DLD1 (cell line): ENCODE results near the gene TMEM202.
"Not testable (repeated sequence)": the region's sequence is repeated elsewhere in the genome, so short reads cannot be mapped to it uniquely, and the experiment has no call there.

Source experiments
- in situ Hi-C: cut with HindIII; loops from 2 replicates; pipeline ENCODE4 v1.10.0; 2017; ENCODE audit warnings: low sequenced_read_pairs

Gene TMEM202

GRCh38 chr15:72398648-72399047, 543 bp downstream of the TMEM202 start:
- in situ Hi-C loops = no loop called here

GRCh38 chr15:72402726-72403125, 4.6 kb downstream of the TMEM202 start:
- in situ Hi-C loops = no loop called here

DNA sequence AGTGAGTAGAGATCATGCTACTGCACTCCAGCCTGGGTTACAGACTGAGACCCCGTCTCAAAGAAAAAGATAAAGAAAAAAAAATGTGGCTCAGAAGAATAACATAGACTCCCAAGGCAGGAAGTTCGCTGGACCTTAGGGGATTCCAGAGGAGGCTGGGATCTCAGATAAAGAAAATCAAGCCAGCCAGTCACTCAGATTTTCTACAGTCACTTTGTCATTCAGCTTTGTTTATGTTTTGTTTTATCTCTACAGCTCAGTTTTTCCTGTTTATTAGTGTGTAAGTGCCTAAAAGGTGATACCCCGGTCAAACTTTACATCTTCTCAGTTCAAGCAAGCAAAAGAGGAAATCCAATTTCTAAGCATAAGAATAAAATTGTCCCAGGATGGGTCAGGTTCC, 6.3 kb downstream of the TMEM202 start:
- in situ Hi-C loops = no loop called here

- in situ Hi-C loops = no loop called here
These were observed 6.7 kb downstream of the TMEM202 start for GRCh38 chr15:72404841-72405240.

GRCh38 chr15:72406936-72407335, 8.8 kb downstream of the TMEM202 start:
- in situ Hi-C loops = no loop called here

- in situ Hi-C loops = no loop called here
These were observed 13.0 kb downstream of the TMEM202 start for GRCh38 chr15:72411111-72411510.

- in situ Hi-C loops = no loop called here
These were observed 13.4 kb downstream of the TMEM202 start for GRCh38 chr15:72411544-72411943.

GRCh38 chr15:72413337-72413736, 15.2 kb downstream of the TMEM202 start:
- in situ Hi-C loops = not testable (repeated sequence)

- in situ Hi-C loops = no loop called here
These were observed 17.2 kb downstream of the TMEM202 start for GRCh38 chr15:72415304-72415703.

DNA sequence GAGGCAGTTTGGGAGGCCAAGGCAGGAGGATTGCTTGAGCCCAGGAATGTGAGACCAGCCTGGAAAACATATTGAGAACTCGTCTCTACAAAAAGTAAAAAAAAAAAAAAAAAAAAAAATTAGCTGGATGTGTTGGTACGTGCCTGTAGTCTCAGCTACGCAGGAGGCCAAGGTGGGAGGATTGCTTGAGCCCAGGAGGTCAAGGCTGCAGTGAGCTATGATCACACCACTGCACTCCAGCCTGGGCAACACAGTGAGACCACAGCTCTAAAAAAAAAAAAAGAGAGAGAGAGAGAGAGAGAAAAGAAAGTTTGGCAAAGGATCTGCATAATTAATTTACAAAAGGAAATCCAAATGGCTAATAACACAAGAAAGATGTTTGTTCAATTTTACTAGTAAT, 21.7 kb downstream of the TMEM202 start:
- in situ Hi-C loops = not testable (repeated sequence)

- in situ Hi-C loops = no loop called here
These were observed 22.5 kb downstream of the TMEM202 start for GRCh38 chr15:72420576-72420975.

DNA sequence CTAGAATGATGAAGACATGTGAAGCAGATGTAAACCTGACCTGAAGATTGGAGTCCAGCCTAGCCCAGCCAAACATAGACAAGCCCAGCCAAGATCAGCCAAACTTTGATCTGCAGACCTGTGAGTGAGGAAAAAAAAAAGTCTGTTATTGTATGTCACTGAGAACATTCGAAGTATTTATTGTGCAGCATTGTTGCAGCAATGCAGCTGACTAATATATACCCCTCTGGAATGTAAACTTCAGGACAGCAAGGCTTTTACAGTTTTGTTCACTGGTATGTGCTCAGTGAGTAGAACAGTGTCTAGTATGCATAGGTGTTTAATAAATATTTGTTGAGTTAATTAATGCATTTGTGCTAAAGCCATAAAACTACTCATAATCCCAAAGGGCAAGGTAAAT, 23.4 kb downstream of the TMEM202 start:
- in situ Hi-C loops = no loop called here

DNA sequence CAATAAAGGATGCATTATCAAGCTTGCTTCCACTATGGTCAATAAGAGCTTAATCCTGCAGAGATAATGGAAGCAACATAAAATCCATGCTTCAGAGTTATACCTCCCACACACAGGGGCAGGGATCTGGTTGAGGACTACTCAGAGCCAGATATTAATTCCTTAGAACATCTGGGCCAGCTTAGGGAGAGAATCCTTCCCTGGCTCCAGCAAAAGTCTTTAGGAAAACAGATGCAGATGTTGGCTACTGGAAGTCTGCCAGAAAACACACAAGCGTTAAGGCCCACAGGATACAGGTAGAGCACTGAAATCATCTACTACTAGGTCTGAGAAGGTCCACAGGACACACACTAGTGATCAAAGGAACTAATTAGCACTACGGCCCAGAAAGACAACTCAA, 25.2 kb downstream of the TMEM202 start:
- in situ Hi-C loops = no loop called here

DNA sequence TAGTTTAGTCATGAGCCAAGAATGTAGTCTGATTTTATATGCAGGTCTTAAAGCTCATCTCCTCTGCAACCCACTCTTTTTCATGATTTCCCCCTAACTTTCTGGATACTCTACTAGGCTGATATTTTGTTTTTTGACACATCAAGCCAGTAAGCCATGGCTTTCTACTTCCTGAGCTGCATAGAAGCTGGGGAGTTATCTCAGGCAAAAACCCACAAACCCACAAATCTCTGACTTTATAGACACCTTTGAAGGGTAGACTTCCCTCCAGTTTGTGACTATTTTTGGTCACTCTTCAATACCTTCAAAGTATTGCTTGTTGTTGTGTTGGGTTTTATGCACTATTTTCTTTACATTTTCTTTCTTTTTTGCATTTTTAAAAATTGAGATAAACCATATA, 28.6 kb downstream of the TMEM202 start:
- in situ Hi-C loops = no loop called here

- in situ Hi-C loops = no loop called here
These were observed 39.7 kb downstream of the TMEM202 start for GRCh38 chr15:72437650-72438316.

DNA sequence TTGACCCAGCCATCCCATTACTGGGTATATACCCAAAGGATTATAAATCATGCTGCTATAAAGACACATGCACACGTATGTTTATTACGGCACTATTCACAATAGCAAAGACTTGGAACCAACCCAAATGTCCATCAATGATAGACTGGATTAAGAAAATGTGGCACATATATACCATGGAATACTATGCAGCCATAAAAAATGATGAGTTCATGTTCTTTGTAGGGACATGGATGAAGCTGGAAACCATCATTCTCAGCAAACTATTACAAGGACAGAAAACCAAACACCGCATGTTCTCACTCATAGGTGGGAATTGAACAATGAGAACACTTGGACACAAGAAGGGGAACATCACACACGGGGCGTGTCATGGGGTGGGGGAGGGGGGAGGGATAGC, 44.7 kb downstream of the TMEM202 start:
- in situ Hi-C loops = not testable (repeated sequence)

DNA sequence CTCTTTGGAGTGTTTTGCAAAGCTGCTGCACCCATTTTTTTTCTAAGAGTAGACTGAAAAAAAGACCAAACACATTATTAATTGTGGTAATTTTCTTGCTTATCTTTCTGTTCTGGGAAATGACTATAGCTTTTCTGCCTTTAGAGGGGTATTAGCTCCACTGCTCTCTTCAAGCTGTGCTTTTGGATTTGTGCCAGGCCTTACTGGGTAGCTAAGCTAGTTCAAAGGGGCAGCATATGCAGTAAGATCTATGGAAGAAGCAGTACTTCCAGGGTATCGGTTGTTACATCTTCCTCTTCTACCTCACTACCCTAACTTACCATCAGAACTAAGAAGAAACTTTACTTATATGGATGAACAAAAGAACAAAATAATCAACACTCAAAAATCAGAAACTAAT, 47.3 kb downstream of the TMEM202 start:
- in situ Hi-C loops = no loop called here

DNA sequence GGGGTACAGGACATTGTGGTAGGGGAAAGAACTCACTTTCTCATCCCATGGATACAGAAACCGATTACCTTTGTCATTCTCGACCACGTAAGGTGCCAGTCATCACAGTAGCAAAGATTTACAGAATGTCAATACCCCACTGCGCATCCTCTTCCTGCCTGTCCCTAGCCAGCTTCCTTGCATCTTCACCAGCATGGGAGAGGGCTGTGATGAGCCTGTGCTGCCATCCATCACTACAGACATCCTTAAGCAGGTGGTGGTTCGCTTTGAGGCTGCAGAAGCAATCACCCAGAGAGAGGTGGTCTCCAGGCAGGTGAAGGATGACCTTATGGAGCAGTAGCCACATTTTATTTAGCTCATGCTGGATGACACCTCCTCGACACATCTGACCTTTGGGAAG, 52.7 kb downstream of the TMEM202 start:
- in situ Hi-C loops = no loop called here

- in situ Hi-C loops = no loop called here
These were observed 53.1 kb downstream of the TMEM202 start for GRCh38 chr15:72451224-72451623.

DNA sequence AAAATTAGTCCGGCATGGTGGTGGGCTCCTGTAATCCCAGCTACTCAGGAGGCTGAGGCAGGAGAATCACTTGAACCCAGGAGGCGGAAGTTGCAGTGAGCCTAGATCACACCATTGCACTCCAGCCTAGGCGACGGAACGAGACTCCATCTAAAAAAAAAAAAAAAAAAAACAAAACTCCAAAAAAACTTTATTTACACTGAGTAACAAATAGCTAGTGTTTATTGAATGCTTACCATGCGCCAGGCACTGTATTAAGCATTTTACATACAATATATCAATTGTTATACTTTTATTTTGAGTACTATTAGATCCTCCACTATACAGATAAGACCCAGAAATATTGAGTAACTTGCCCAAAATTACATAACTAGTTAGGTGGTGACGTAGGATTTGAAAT, 58.6 kb downstream of the TMEM202 start:
- in situ Hi-C loops = no loop called here
